ENCODE data around the gene SLC38A6. TPM values are rescaled to one million over a fixed set of nuclear protein-coding genes. Genes with fewer than 3 reads are reported as not detected.

Gene SLC38A6
- total and polyA plus RNA-seq, 7 donors: 1.5 to 11.9 (median 4.9) TPM

- H3K36me3 ChIP-seq (ENCODE audit: insufficient read depth in 1 of 2, low read depth in 1 of 2): no peaks in the 10 kb centered on the region
- H3K4me3 ChIP-seq: no peak overlapping the region
- H3K9me3 ChIP-seq: no peaks in the 10 kb centered on the region
- no peak for ATAC-seq
- no peak for DNase-seq
- H3K27me3 ChIP-seq (ENCODE audit: insufficient read depth in 3 of 3, low read length in 2 of 3): no peaks in the 10 kb centered on the region
- H3K4me1 ChIP-seq: peaks cover 11% of the 10 kb centered on the region
- no peak for TF ChIP-seq CTCF (IDR thresholded peaks at IDR 0.05)
- intact Hi-C loops (cut with DNase I): loop anchor here (5.0 to 10.0 kb wide), 2 partner anchors 153 to 161 kb away; no protein-coding TSS in a partner anchor
- H3K27ac ChIP-seq: no peak overlapping the region
These were observed 52.8 kb downstream of the SLC38A6 start for GRCh38 chr14:61033855-61034254.

GRCh38 chr14:61034416-61035120, 53.5 kb downstream of the SLC38A6 start:
- no peak overlapping the region for H3K27ac ChIP-seq
- peaks cover 11% of the 10 kb centered on the region for H3K4me1 ChIP-seq
- ATAC-seq: no peak
- H3K36me3 ChIP-seq (ENCODE audit: insufficient read depth in 1 of 2, low read depth in 1 of 2): no peaks in the 10 kb centered on the region
- intact Hi-C loops (cut with DNase I): loop anchor here (5.0 to 10.0 kb wide), 2 partner anchors 153 to 160 kb away; no protein-coding TSS in a partner anchor
- no peak for TF ChIP-seq CTCF (IDR thresholded peaks at IDR 0.05)
- DNase-seq: no peak
- H3K4me3 ChIP-seq: no peak overlapping the region
- 44 to 67% (median 49%) methylated on average over 4 of the region's 4 CpGs for WGBS, 3 donors
- no peaks in the 10 kb centered on the region for H3K9me3 ChIP-seq
- H3K27me3 ChIP-seq (ENCODE audit: insufficient read depth in 3 of 3, low read length in 2 of 3): no peaks in the 10 kb centered on the region

GRCh38 chr14:61037215-61037614, 56.2 kb downstream of the SLC38A6 start:
- WGBS, 3 donors: 66 to 76% (median 75%) methylated on average over 3 of the region's 3 CpGs

GRCh38 chr14:61041704-61042103, 60.7 kb downstream of the SLC38A6 start:
- 86 to 89% (median 87%) methylated on average over 3 of the region's 3 CpGs for WGBS, 3 donors
- no peak for ATAC-seq

More at GRCh38 chr14:61037215-61037614, 56.2 kb downstream of the SLC38A6 start:
- Histone ChIP-seq H3K9me3 (no peaks in the 10 kb centered on the region), H3K36me3 (ENCODE audit: insufficient read depth in 1 of 2, low read depth in 1 of 2) (no peaks in the 10 kb centered on the region), H3K27me3 (ENCODE audit: insufficient read depth in 3 of 3, low read length in 2 of 3) (no peaks in the 10 kb centered on the region), H3K4me1 (peaks cover 11% of the 10 kb centered on the region), H3K4me3 (no peak overlapping the region), H3K27ac (no peak overlapping the region)
- ATAC-seq (no peak), DNase-seq (no peak)
- intact Hi-C loops (cut with DNase I): loop anchor here in 1 of 2 donors (10.0 kb wide), 1 partner anchor 158 kb away; no protein-coding TSS in a partner anchor
- TF ChIP-seq CTCF (IDR thresholded peaks at IDR 0.05): no peak

More at GRCh38 chr14:61041704-61042103, 60.7 kb downstream of the SLC38A6 start:
- Histone ChIP-seq H3K27ac (no peak overlapping the region), H3K4me3 (no peak overlapping the region), H3K36me3 (ENCODE audit: insufficient read depth in 1 of 2, low read depth in 1 of 2) (peaks cover 0 to 13% of the 10 kb centered on the region in 2 donors), H3K4me1 (no peaks in the 10 kb centered on the region), H3K27me3 (ENCODE audit: insufficient read depth in 3 of 3, low read length in 2 of 3) (no peaks in the 10 kb centered on the region), H3K9me3 (no peaks in the 10 kb centered on the region)
- TF ChIP-seq CTCF (IDR thresholded peaks at IDR 0.05): no peak
- intact Hi-C loops (cut with DNase I): no loop called here
- no peak for DNase-seq
